AG04450 (cell line): ENCODE data around the gene KCTD16. TPM values are rescaled to one million over a fixed set of nuclear protein-coding genes. Genes with fewer than 3 reads are reported as not detected.

Source experiments
- CTCF ChIA-PET: fragments of 300-600, 350-600 bp; formaldehyde crosslinking; extraction: SDS; loops from one replicate; lab custom pipeline; 2022; ENCODE audit warnings: antibody characterized with exemption, inconsistent platforms; lab: Charles Lee
- POLR2A ChIA-PET: fragments of 350-600 bp; formaldehyde crosslinking; extraction: SDS; loops from one replicate; lab custom pipeline; 2021; ENCODE audit warnings: antibody characterized with exemption, inconsistent platforms; lab: Yijun Ruan, JAX
- DNase-seq: peaks from one replicate; pipeline ENCODE4 v3.0.0-alpha.2; 2011; ENCODE audit warnings: low read depth, low spot score
- H3K27ac ChIP-seq: one replicate; pipeline ENCODE4 v1.5.1; 2012; ENCODE audit warnings: low read depth, low read length, control low read depth
- H3K27me3 ChIP-seq: one replicate; pipeline ENCODE4 v1.6.0; 2012; ENCODE audit warnings: low read length; ENCODE audit not compliant: control insufficient read depth, insufficient read depth
- H3K4me3 ChIP-seq: 2 replicates; pipeline ENCODE4 v1.5.1; 2011; ENCODE audit warnings: mild to moderate bottlenecking, low read depth, low read length, control low read depth
- H3K9me3 ChIP-seq: 2 replicates; pipeline ENCODE4 v1.5.1; 2012; ENCODE audit warnings: low read length; ENCODE audit not compliant: control insufficient read depth, insufficient read depth
- polyA plus RNA-seq: library from polyadenylated mRNA; depleted of rRNA; stranded (reverse); fragments of >200 nt; gene quantifications from 2 replicates; pipeline ENCODE4 v1.2.3, GENCODE V29; 2011
- TF ChIP-seq, protein P1 (sequence below): IDR thresholded peaks from 2 replicates; pipeline ENCODE4 v1.5.1; 2011; ENCODE audit warnings: low read depth, low read length, control low read depth, inconsistent platforms

KCTD16 gene
- polyA plus RNA-seq, 1 experiment = 0.38 TPM

DNA sequence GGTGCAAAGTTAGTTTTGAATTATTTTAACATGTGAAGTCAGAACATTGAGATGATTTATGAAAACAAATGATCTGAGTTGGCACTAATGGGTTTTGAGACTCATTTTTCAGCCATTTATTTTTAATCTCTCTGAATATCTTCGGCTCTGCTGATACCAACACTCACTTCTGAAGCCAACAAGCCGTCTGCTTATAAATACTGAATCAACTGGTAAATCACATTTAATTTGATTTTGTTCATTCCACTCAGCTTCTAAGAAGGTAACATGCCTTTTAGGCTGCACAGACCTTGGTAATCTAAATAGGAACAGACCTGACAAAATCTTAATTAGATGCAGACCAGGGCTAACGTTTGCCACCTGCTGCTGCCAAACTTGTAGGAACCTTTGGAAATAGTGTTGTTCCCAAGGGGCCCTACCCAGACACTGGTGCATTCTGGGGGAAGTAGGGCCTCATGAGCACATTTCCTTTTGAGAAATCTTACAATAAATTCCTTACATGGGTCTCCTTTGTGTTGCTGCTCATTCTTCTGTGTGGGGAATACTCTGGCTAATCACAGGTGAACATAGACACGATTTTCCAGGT, 182.2 kb downstream of the KCTD16 start:
- CTCF ChIA-PET = no interaction called here
- Histone ChIP-seq H3K4me3 (no peak overlapping the region), H3K9me3 (no peaks in the 10 kb centered on the region), H3K27me3 (no peaks in the 10 kb centered on the region), H3K27ac (no peak overlapping the region)
- TF ChIP-seq, protein P1, sequence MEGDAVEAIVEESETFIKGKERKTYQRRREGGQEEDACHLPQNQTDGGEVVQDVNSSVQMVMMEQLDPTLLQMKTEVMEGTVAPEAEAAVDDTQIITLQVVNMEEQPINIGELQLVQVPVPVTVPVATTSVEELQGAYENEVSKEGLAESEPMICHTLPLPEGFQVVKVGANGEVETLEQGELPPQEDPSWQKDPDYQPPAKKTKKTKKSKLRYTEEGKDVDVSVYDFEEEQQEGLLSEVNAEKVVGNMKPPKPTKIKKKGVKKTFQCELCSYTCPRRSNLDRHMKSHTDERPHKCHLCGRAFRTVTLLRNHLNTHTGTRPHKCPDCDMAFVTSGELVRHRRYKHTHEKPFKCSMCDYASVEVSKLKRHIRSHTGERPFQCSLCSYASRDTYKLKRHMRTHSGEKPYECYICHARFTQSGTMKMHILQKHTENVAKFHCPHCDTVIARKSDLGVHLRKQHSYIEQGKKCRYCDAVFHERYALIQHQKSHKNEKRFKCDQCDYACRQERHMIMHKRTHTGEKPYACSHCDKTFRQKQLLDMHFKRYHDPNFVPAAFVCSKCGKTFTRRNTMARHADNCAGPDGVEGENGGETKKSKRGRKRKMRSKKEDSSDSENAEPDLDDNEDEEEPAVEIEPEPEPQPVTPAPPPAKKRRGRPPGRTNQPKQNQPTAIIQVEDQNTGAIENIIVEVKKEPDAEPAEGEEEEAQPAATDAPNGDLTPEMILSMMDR = no peak
- POLR2A ChIA-PET = no interaction called here
- no peak for DNase-seq

DNA sequence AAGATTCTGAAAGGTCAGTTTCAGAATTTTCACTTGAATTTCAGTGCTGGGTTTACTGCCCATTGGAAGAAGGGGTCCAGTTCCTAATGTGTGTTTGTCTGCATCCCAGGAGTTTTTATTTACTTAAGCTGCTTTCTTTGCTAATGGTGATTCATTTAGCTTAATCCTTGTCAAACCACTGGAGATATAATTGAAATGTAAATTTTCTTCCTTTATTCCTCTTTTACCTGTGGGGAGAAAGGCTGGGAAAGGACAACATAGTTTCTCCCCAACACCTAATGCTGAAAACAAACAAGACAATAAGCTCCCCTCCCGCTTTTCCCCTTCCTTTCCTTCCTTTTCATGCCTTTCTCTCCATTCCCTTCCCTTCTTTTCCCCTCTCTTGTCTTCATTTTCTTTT, 185.8 kb downstream of the KCTD16 start:
- CTCF ChIA-PET = no interaction called here
- Histone ChIP-seq H3K4me3 (no peak overlapping the region), H3K27me3 (no peaks in the 10 kb centered on the region), H3K27ac (no peak overlapping the region), H3K9me3 (no peaks in the 10 kb centered on the region)
- no peak for DNase-seq
- POLR2A ChIA-PET = no interaction called here
- TF ChIP-seq, protein P1 = no peak

DNA sequence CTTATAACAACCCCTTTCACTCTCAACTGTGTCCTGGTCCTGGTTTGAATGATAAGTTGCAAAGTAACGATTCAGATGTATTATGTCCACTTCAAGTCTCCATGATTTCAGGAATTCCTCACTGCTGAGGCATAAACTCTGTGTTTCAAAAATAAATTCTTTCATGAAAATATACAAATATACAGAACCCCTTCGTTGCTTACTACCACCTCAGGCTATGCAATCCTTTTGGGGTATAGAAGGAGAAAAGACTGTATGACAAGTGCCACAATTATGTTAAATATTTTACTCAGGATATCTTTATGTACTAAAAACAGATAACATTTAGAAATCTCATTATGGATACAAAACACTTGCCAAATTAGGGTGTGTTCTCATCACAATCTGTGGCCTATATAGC, 190.7 kb downstream of the KCTD16 start:
- no peak for DNase-seq
- Histone ChIP-seq H3K27me3 (no peaks in the 10 kb centered on the region), H3K27ac (no peak overlapping the region), H3K9me3 (no peaks in the 10 kb centered on the region), H3K4me3 (no peak overlapping the region)
- POLR2A ChIA-PET = no interaction called here
- TF ChIP-seq, protein P1 = no peak
- CTCF ChIA-PET = no interaction called here

DNA sequence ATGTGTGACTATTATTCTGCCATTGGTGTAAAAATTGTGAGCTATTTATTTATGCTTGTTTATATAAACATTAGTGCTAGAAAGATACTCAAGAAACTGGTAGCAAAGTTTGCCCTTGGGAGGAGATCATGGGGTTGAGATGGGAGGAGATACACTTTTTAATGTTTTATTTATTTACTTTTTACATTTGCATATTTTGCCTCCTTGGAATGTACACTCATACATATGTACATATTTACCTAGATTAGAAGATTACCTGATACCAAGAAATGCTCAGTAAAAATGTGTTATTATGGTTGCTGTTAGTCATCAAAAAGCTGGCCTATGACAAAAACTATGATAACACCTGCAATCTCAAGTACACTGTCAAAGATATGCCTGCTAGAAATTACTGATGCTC, 195.2 kb downstream of the KCTD16 start:
- Histone ChIP-seq H3K27ac (no peak overlapping the region), H3K27me3 (no peaks in the 10 kb centered on the region), H3K4me3 (no peak overlapping the region), H3K9me3 (no peaks in the 10 kb centered on the region)
- TF ChIP-seq, protein P1 = no peak
- CTCF ChIA-PET = no interaction called here
- POLR2A ChIA-PET = no interaction called here
- DNase-seq = no peak

DNA sequence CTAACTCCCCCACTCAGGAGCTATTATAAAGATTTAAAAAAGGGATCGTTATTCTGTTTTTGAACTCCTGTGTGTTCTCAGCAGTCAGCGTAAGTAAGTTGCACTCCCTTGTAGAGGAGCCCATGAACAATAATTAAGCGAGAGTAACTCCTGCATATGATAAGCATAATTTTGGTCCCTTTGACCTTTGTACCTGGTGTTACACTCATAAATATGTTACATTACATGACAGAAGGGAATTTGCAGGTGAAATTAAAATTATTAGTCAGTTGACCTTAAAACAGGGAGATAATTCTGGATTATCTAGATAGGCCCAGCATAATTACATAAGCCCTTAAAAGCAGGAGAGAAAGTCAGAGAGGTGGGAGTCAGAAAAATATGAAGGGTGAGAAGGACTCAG, 197.3 kb downstream of the KCTD16 start:
- Histone ChIP-seq H3K27ac (no peak overlapping the region), H3K4me3 (no peak overlapping the region), H3K9me3 (no peaks in the 10 kb centered on the region), H3K27me3 (no peaks in the 10 kb centered on the region)
- DNase-seq = no peak
- ChIA-PET POLR2A (no interaction called here), CTCF (no interaction called here)
- TF ChIP-seq, protein P1 = no peak
